Endothelial cell (in vitro differentiated cells): ENCODE results near the gene PROCR. TPM values are rescaled to one million over a fixed set of nuclear protein-coding genes. Genes with fewer than 3 reads are reported as not detected.
"Not testable (repeated sequence)": the region's sequence is repeated elsewhere in the genome, so short reads cannot be mapped to it uniquely, and the experiment has no call there.

Experiments used
- DNase-seq: peaks from one replicate; pipeline ENCODE4 v3.0.0; 2021; ENCODE audit warnings: low spot score
- H3K27ac Mint-ChIP-seq: one replicate; pipeline ENCODE4 v1.8.0; 2021; ENCODE audit warnings: mixed read lengths, inconsistent platforms; ENCODE audit not compliant: unreplicated experiment
- H3K27me3 Mint-ChIP-seq: one replicate; pipeline ENCODE4 v1.8.0; 2021; ENCODE audit warnings: mild to moderate bottlenecking, moderate library complexity, mixed read lengths, inconsistent platforms; ENCODE audit not compliant: unreplicated experiment
- H3K36me3 Mint-ChIP-seq: one replicate; pipeline ENCODE4 v1.8.0; 2021; ENCODE audit warnings: mild to moderate bottlenecking, low read depth, mixed read lengths, inconsistent platforms; ENCODE audit not compliant: unreplicated experiment
- H3K4me1 Mint-ChIP-seq: one replicate; pipeline ENCODE4 v1.8.0; 2021; ENCODE audit warnings: mild to moderate bottlenecking, mixed read lengths, inconsistent platforms; ENCODE audit not compliant: unreplicated experiment
- H3K4me3 Mint-ChIP-seq: one replicate; pipeline ENCODE4 v1.8.0; 2021; ENCODE audit warnings: mild to moderate bottlenecking, mixed read lengths, inconsistent platforms; ENCODE audit not compliant: unreplicated experiment
- H3K9me3 Mint-ChIP-seq: one replicate; pipeline ENCODE4 v1.8.0; 2021; ENCODE audit warnings: mixed read lengths, inconsistent platforms; ENCODE audit not compliant: unreplicated experiment
- total RNA-seq: library from RNA; stranded (reverse); fragmentation: NEBNext Ultra II Directional; extraction: Animal tissue kit (Norgen Biotek cat#: 25700); gene quantifications from one replicate; pipeline ENCODE4 v1.2.1, GENCODE V29; 2021; ENCODE audit not compliant: unreplicated experiment
- TF ChIP-seq, protein P1 (sequence below): fragments of 200-600 bp; sonication (generic); IDR thresholded peaks from one replicate; pipeline ENCODE4 v1.5.0; 2021; ENCODE audit warnings: antibody characterized with exemption; ENCODE audit not compliant: unreplicated experiment

The PROCR gene
- total RNA-seq, 1 donor from 2014 or later: 254 TPM

DNA sequence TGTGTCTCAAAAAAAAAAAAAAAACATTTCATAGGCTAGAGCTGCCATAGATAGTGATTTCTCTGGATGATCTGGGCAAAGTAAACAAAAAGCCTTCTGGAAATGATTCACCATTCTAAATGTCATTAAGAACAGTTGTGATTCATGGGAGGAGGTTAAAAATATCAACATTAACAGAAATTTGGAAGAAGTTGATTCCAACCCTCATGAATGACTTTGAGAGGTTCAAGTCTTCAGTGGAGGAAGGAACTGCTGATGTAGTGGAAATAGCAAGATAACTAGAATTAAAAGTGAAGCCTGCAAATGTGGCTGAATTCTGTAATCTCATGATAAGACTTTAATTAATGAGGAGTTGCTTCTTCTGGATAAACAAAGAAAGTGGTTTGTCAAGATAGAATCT lies 27.9 kb downstream of the PROCR start:
- H3K27ac Mint-ChIP-seq: no peak overlapping the region
- peaks cover 25% of the 10 kb centered on the region for H3K9me3 Mint-ChIP-seq
- no peak for DNase-seq
- peaks cover 30% of the 10 kb centered on the region for H3K36me3 Mint-ChIP-seq
- H3K4me1 Mint-ChIP-seq: no peaks in the 10 kb centered on the region
- no peak overlapping the region for H3K4me3 Mint-ChIP-seq
- no peaks in the 10 kb centered on the region for H3K27me3 Mint-ChIP-seq
- TF ChIP-seq, protein P1, sequence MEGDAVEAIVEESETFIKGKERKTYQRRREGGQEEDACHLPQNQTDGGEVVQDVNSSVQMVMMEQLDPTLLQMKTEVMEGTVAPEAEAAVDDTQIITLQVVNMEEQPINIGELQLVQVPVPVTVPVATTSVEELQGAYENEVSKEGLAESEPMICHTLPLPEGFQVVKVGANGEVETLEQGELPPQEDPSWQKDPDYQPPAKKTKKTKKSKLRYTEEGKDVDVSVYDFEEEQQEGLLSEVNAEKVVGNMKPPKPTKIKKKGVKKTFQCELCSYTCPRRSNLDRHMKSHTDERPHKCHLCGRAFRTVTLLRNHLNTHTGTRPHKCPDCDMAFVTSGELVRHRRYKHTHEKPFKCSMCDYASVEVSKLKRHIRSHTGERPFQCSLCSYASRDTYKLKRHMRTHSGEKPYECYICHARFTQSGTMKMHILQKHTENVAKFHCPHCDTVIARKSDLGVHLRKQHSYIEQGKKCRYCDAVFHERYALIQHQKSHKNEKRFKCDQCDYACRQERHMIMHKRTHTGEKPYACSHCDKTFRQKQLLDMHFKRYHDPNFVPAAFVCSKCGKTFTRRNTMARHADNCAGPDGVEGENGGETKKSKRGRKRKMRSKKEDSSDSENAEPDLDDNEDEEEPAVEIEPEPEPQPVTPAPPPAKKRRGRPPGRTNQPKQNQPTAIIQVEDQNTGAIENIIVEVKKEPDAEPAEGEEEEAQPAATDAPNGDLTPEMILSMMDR: no peak

- Mint-ChIP-seq H3K27ac (no peak overlapping the region), H3K4me3 (peak overlapping the region; percentile 25), H3K36me3 (peaks cover 26% of the 10 kb centered on the region), H3K4me1 (no peaks in the 10 kb centered on the region), H3K9me3 (peaks cover 20% of the 10 kb centered on the region), H3K27me3 (no peaks in the 10 kb centered on the region)
- TF ChIP-seq, protein P1: no peak
- no peak for DNase-seq
These were observed 28.4 kb downstream of the PROCR start for GRCh38 chr20:35200267-35200666.

GRCh38 chr20:35201467-35201866 lies 29.6 kb downstream of the PROCR start:
- not testable (repeated sequence) for H3K27me3 Mint-ChIP-seq, H3K4me1 Mint-ChIP-seq, H3K27ac Mint-ChIP-seq, DNase-seq, H3K4me3 Mint-ChIP-seq
- H3K36me3 Mint-ChIP-seq: peaks cover 23% of the 10 kb centered on the region
- peaks cover 16% of the 10 kb centered on the region for H3K9me3 Mint-ChIP-seq

GRCh38 chr20:35206802-35207201 lies 34.9 kb downstream of the PROCR start:
- H3K27ac Mint-ChIP-seq: no peak overlapping the region
- TF ChIP-seq, protein P1: no peak
- no peaks in the 10 kb centered on the region for H3K36me3 Mint-ChIP-seq
- no peaks in the 10 kb centered on the region for H3K27me3 Mint-ChIP-seq
- H3K4me1 Mint-ChIP-seq: no peaks in the 10 kb centered on the region
- no peak for DNase-seq
- H3K4me3 Mint-ChIP-seq: no peak overlapping the region
- H3K9me3 Mint-ChIP-seq: no peaks in the 10 kb centered on the region

- H3K27me3 Mint-ChIP-seq: no peaks in the 10 kb centered on the region
- TF ChIP-seq, protein P1: peak; percentile 77
- H3K4me3 Mint-ChIP-seq: no peak overlapping the region
- H3K27ac Mint-ChIP-seq: no peak overlapping the region
- no peaks in the 10 kb centered on the region for H3K36me3 Mint-ChIP-seq
- no peaks in the 10 kb centered on the region for H3K9me3 Mint-ChIP-seq
- H3K4me1 Mint-ChIP-seq: no peaks in the 10 kb centered on the region
- DNase-seq: peak; percentile 86
These were observed 36.2 kb downstream of the PROCR start for GRCh38 chr20:35207950-35208611.
